ENCODE measurements around the gene SPATA31A7.
A peak's percentile ranks its signal among the peaks of the same experiment; 100 is the strongest.
"Not testable (repeated sequence)": the region's sequence is repeated elsewhere in the genome, so short reads cannot be mapped to it uniquely, and the experiment has no call there.

Gene SPATA31A7

GRCh38 chr9:61189736-61190135, at the start of gene SPATA31A7:
SPATA31A7 (plus strand) TSS chr9:61190036; CDS start chr9:61190065, 29 bp downstream.
- DNase-seq (ENCODE audit: low read depth in 2 of 2); H3K4me3 ChIP-seq (replicated peaks in 1 of 2; ENCODE audit: low read depth in 2 of 2, low read length in 2 of 2): not testable (repeated sequence)

DNA sequence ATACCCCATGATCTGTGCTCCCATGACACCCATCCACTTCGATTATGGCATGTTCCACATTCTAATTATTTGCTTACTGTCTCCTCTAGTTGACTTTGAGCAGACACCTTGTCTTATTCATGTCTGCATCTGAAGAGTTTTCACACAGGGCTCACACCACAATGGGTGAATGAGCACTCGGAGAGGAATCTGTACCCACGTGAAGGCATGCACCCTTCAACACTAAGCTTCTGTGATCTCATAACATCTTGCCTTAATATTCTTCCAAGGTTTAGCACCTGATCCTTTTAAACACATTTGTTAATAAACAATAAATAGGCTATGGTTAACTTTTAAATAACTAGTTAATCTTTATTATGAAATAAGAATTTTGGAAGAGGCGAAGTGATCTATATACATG, 36.6 kb downstream of the SPATA31A7 start:
- peak in 1 of 2 donors; percentile 8 for DNase-seq (ENCODE audit: low read depth in 2 of 2)
- not testable (repeated sequence) for H3K4me3 ChIP-seq (replicated peaks in 1 of 2; ENCODE audit: low read depth in 2 of 2, low read length in 2 of 2)

Data from cardiac fibroblast (primary cell).